Amygdala (tissue), 56 donors: ENCODE data around the gene XYLT1.
"Not testable (repeated sequence)": the region's sequence is repeated elsewhere in the genome, so short reads cannot be mapped to it uniquely, and the experiment has no call there.

Experiments used
- DNase-seq, 56 donors: peaks; one replicate each; lab custom pipeline; 2025; lab: John Stamatoyannopoulos, UW

XYLT1 gene

GRCh38 chr16:17488506-17488905 lies 17.7 kb upstream of the XYLT1 start:
- no peak for DNase-seq

GRCh38 chr16:17483351-17483750 lies 12.6 kb upstream of the XYLT1 start:
- DNase-seq = no peak

GRCh38 chr16:17482341-17482740 lies 11.6 kb upstream of the XYLT1 start:
- DNase-seq = not testable (repeated sequence)

- DNase-seq = no peak
These were observed 11.0 kb upstream of the XYLT1 start for GRCh38 chr16:17481736-17482135.

- DNase-seq = not testable (repeated sequence)
These were observed 6.4 kb upstream of the XYLT1 start for GRCh38 chr16:17477260-17477545.

- DNase-seq = peak in 8 of 56 donors; percentile 6 to 55 (median 14)
These were observed 5.9 kb upstream of the XYLT1 start for GRCh38 chr16:17476414-17477259.

GRCh38 chr16:17475104-17475503 lies 4.3 kb upstream of the XYLT1 start:
- no peak for DNase-seq

- no peak for DNase-seq
These were observed 3.8 kb upstream of the XYLT1 start for GRCh38 chr16:17474572-17474971.

GRCh38 chr16:17474037-17474436 lies 3.3 kb upstream of the XYLT1 start:
- DNase-seq = no peak

- DNase-seq = no peak
These were observed 1.1 kb upstream of the XYLT1 start for GRCh38 chr16:17471719-17472461.

- peak in 3 of 56 donors; percentile 31 to 46 (median 40) for DNase-seq
These were observed 415 bp downstream of the XYLT1 start for GRCh38 chr16:17470182-17470907.

- peak in 4 of 56 donors; percentile 10 to 32 (median 17) for DNase-seq
These were observed 999 bp downstream of the XYLT1 start for GRCh38 chr16:17469741-17470181.

- peak in 5 of 56 donors; percentile 12 to 42 (median 19) for DNase-seq
These were observed 1.6 kb downstream of the XYLT1 start for GRCh38 chr16:17469011-17469740.

- peak in 1 of 56 donors; percentile 37 for DNase-seq
These were observed 2.1 kb downstream of the XYLT1 start for GRCh38 chr16:17468611-17469010.

- peak in 52 of 56 donors; percentile 17 to 88 (median 58) for DNase-seq
These were observed 2.7 kb downstream of the XYLT1 start for GRCh38 chr16:17467923-17468540.

GRCh38 chr16:17466876-17467275 lies 3.9 kb downstream of the XYLT1 start:
- DNase-seq = no peak

GRCh38 chr16:17465460-17465859 lies 5.3 kb downstream of the XYLT1 start:
- DNase-seq = no peak

- no peak for DNase-seq
These were observed 7.4 kb downstream of the XYLT1 start for GRCh38 chr16:17463335-17463734.

- DNase-seq = no peak
These were observed 8.6 kb downstream of the XYLT1 start for GRCh38 chr16:17461951-17462729.
